HL-60 (cell line): ENCODE measurements around the gene ACTN1.

Experiments
- DNase-seq, 2 experiments: peaks; one replicate each; pipeline ENCODE4 v3.0.0-alpha.2; 2010 to 2020; ENCODE audit warnings: low read depth in 1 of 2, low spot score in 1 of 2
- H3K27ac ChIP-seq: fragments of 250-450 bp; sonication (Bioruptor Pico); replicated peaks from 2 replicates; pipeline ENCODE4 v1.5.1; 2020; ENCODE audit warnings: mild to moderate bottlenecking, moderate library complexity
- H3K27me3 ChIP-seq: fragments of 250-450 bp; sonication (Bioruptor Pico); 2 replicates; pipeline ENCODE4 v1.5.1; 2021; ENCODE audit warnings: mild to moderate bottlenecking, moderate library complexity; ENCODE audit not compliant: insufficient read depth, poor library complexity, severe bottlenecking
- H3K4me3 ChIP-seq: replicated peaks from 2 replicates; pipeline ENCODE4 v1.5.1; 2011; ENCODE audit warnings: mild to moderate bottlenecking, control low read depth, low read length; ENCODE audit not compliant: insufficient read depth
- GABPA ChIP-seq: IDR thresholded peaks from 2 replicates; pipeline ENCODE4 v1.6.1; 2012; ENCODE audit warnings: low read depth
- POLR2AphosphoS5 ChIP-seq: IDR thresholded peaks from 2 replicates; pipeline ENCODE4 v1.6.1; 2012; ENCODE audit warnings: low read depth
- SPI1 ChIP-seq: IDR thresholded peaks from 2 replicates; pipeline ENCODE4 v1.6.1; 2012; ENCODE audit warnings: low read depth, mild to moderate bottlenecking, borderline replicate concordance
- TF ChIP-seq, protein P1 (sequence below): IDR thresholded peaks from one replicate; pipeline ENCODE4 v1.5.1; 2011; ENCODE audit warnings: low read length, control low read depth, inconsistent platforms; ENCODE audit not compliant: insufficient read depth
- TF ChIP-seq, protein P2 (sequence below): IDR thresholded peaks from 2 replicates; pipeline ENCODE4 v1.6.1; 2012; ENCODE audit warnings: low read depth; ENCODE audit not compliant: insufficient replicate concordance

Gene ACTN1

DNA sequence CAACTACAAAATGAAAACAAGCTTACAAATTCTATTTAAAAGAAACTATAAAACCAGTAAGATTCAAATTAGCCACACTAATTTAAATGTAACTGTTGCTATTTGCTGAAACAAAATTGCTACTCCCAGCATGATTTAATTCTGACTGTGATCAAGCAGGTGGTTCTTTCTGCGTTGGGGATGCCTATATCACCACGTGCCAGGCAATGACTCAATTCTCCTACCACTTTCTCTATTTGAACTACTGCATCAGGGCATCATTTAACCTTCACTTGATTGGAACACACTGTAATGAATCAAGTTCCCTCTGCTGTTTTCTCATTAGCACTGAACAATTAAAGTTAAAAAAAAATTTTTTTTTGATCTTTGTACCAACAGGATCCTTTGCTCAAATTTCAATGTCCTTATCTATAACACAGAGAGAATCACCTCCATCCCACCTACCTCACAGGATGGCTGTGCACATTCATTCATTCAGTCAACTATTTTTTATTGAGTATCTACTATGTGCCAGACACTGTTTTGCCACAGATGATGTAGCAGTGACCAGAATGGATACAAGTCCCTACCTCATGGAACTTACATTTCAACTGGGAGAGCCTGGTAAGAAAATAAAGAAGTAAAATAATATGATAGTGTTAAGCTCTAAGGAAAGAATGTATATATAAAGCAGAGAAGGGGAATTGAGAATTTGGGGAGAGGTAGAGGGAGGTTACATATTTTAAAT is 8.0 kb upstream of the ACTN1 start:
- H3K4me3 ChIP-seq = no peak overlapping the region
- TF ChIP-seq, protein P1, sequence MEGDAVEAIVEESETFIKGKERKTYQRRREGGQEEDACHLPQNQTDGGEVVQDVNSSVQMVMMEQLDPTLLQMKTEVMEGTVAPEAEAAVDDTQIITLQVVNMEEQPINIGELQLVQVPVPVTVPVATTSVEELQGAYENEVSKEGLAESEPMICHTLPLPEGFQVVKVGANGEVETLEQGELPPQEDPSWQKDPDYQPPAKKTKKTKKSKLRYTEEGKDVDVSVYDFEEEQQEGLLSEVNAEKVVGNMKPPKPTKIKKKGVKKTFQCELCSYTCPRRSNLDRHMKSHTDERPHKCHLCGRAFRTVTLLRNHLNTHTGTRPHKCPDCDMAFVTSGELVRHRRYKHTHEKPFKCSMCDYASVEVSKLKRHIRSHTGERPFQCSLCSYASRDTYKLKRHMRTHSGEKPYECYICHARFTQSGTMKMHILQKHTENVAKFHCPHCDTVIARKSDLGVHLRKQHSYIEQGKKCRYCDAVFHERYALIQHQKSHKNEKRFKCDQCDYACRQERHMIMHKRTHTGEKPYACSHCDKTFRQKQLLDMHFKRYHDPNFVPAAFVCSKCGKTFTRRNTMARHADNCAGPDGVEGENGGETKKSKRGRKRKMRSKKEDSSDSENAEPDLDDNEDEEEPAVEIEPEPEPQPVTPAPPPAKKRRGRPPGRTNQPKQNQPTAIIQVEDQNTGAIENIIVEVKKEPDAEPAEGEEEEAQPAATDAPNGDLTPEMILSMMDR = no peak
- TF ChIP-seq GABPA (no peak), POLR2AphosphoS5 (no peak), SPI1 (no peak)
- TF ChIP-seq, protein P2, sequence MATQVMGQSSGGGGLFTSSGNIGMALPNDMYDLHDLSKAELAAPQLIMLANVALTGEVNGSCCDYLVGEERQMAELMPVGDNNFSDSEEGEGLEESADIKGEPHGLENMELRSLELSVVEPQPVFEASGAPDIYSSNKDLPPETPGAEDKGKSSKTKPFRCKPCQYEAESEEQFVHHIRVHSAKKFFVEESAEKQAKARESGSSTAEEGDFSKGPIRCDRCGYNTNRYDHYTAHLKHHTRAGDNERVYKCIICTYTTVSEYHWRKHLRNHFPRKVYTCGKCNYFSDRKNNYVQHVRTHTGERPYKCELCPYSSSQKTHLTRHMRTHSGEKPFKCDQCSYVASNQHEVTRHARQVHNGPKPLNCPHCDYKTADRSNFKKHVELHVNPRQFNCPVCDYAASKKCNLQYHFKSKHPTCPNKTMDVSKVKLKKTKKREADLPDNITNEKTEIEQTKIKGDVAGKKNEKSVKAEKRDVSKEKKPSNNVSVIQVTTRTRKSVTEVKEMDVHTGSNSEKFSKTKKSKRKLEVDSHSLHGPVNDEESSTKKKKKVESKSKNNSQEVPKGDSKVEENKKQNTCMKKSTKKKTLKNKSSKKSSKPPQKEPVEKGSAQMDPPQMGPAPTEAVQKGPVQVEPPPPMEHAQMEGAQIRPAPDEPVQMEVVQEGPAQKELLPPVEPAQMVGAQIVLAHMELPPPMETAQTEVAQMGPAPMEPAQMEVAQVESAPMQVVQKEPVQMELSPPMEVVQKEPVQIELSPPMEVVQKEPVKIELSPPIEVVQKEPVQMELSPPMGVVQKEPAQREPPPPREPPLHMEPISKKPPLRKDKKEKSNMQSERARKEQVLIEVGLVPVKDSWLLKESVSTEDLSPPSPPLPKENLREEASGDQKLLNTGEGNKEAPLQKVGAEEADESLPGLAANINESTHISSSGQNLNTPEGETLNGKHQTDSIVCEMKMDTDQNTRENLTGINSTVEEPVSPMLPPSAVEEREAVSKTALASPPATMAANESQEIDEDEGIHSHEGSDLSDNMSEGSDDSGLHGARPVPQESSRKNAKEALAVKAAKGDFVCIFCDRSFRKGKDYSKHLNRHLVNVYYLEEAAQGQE = no peak
- no peaks in the 10 kb centered on the region for H3K27me3 ChIP-seq
- no peak for DNase-seq
- H3K27ac ChIP-seq = no peak overlapping the region

DNA sequence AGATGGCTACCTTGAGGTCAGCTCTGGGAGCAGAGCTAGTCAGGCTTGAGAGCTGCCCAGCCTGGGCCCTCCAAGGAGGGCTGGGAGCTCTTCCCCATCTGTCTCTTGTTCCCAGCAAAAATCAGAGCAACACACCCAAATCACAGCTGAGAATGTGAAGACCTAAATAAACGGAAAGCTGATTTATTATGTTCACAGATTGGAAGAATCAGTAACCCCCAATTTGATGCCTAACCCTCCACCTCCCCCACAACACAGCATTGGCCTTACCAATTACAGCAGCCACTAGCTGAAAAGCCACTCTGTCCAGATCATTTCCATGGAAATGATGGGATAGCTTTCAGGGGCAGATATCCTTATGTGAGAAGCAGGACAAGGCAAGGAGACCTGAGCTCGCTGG is 7.1 kb upstream of the ACTN1 start:
- no peak for DNase-seq
- no peak overlapping the region for H3K4me3 ChIP-seq
- H3K27ac ChIP-seq = no peak overlapping the region
- TF ChIP-seq, protein P1 = no peak
- TF ChIP-seq GABPA (no peak), POLR2AphosphoS5 (no peak), SPI1 (no peak)
- TF ChIP-seq, protein P2 = no peak
- no peaks in the 10 kb centered on the region for H3K27me3 ChIP-seq

DNA sequence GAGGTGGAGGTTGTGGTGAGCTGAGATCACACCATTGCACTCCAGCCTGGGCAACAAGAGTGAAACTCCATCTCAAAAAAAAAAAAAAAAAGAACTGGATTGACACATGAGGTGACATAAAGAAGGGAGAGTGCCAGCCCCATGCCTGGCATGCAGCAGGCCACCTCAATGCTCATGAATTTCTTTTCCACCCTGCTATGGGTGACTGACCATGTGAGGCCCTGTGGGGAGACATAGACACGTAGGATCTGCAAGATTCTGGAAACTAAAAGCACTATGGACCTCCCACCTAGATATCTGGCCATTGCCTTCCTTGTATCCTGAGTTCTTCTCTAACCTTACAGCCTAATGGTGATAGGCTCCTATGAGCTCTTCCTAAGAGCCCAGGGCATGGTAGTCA is 5.6 kb upstream of the ACTN1 start:
- Histone ChIP-seq H3K27me3 (no peaks in the 10 kb centered on the region), H3K4me3 (no peak overlapping the region), H3K27ac (no peak overlapping the region)
- TF ChIP-seq, protein P1 = no peak
- no peak for DNase-seq

DNA sequence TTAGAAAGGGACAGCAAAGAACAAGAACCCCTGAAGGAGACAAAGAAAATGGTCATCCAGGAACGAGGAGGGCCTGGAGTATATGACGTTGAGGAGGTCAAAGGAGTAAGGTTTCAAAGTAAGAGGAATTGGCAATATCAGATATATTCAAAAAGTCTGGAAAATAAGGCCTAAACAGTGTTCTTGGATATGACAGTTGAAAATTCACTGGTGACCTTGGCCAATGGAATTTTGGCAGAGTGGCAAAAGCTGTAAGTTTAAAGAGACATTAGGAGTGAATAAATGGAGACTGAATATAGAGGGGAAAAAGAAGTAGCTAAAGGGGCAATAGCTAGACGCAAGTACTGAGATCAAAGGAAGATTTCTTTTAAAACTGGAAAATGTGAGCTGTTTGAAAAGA is 4.1 kb upstream of the ACTN1 start:
- no peak overlapping the region for H3K4me3 ChIP-seq
- no peaks in the 10 kb centered on the region for H3K27me3 ChIP-seq
- no peak for TF ChIP-seq GABPA
- no peak for TF ChIP-seq POLR2AphosphoS5
- TF ChIP-seq, protein P1 = no peak
- TF ChIP-seq, protein P2 = no peak
- TF ChIP-seq SPI1 = no peak
- no peak overlapping the region for H3K27ac ChIP-seq
- no peak for DNase-seq
